Omental fat pad (tissue), 4 donors: ENCODE results near the gene LDLRAD3. TPM values are rescaled to one million over a fixed set of nuclear protein-coding genes. Genes with fewer than 3 reads are reported as not detected.
"Not testable (repeated sequence)": the region's sequence is repeated elsewhere in the genome, so short reads cannot be mapped to it uniquely, and the experiment has no call there.

Source experiments
- ATAC-seq: fragments of 150-250 bp; one replicate; pipeline ENCODE4 v1.9.1; 2016; ENCODE audit warnings: mild to moderate bottlenecking, moderate library complexity; ENCODE audit not compliant: low FRiP score
- DNase-seq: peaks from one replicate; pipeline ENCODE4 v3.0.0-alpha.2; 2019; ENCODE audit warnings: low spot score
- CTCF ChIP-seq, 3 donors: fragments of 450-650 bp; IDR thresholded peaks; one replicate each; pipeline ENCODE4 v1.5.1; 2016 to 2017; ENCODE audit warnings: antibody characterized with exemption in 3 of 3, mild to moderate bottlenecking in 3 of 3, moderate library complexity in 2 of 3
- total RNA-seq, 4 donors: library from RNA; depleted of rRNA; stranded (reverse); fragments of >200 nt; gene quantifications; one replicate each; pipeline ENCODE4 v1.1.0, GENCODE V29; 2016

Gene LDLRAD3
- total RNA-seq, 4 donors from 2014 or later = 15.6 to 70.2 (median 25.7) TPM

GRCh38 chr11:35907648-35908431 is 36.0 kb upstream of the LDLRAD3 start:
- ATAC-seq = no peak
- TF ChIP-seq CTCF (IDR thresholded peaks at IDR 0.05) = no peak
- DNase-seq = no peak

DNA sequence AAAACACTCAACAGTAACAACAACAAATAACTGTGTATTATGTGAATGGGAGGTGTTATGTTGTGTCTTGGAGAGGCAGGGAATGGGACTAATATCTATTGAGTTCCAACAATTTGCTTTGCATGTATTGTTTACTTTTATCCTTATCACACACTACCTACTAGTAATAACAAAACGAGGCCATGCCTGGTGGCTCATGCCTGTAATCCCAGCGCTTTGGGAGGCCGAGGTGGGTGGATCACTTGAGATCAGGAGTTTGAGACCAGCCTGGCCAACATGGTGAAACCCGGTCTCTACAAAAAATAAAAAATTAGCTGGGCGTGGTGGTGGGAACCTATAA is 35.5 kb upstream of the LDLRAD3 start:
- ATAC-seq, DNase-seq: not testable (repeated sequence)

GRCh38 chr11:35909511-35910265 is 34.2 kb upstream of the LDLRAD3 start:
- DNase-seq = no peak
- no peak for ATAC-seq
- no peak for TF ChIP-seq CTCF (IDR thresholded peaks at IDR 0.05)

DNA sequence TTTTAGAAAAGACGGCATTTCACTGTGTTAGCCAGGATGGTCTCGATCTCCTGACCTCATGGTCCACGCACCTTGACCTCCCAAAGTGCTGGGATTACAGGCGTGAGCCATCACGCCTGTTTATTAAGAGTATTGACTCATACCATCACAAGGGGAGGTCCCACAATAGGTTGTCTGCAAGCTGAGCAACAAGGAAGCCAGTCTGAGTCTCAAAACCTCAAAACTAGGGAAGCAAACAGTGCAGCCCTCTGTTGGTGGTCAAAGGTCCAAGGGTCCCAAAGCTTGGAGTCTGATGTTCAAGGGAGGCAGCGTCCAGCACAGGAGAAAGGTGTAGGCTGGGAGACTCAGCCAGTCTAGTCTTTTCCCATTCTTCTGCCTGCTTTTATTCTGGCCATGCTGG is 32.8 kb upstream of the LDLRAD3 start:
- TF ChIP-seq CTCF (IDR thresholded peaks at IDR 0.05) = no peak
- no peak for DNase-seq
- no peak for ATAC-seq

DNA sequence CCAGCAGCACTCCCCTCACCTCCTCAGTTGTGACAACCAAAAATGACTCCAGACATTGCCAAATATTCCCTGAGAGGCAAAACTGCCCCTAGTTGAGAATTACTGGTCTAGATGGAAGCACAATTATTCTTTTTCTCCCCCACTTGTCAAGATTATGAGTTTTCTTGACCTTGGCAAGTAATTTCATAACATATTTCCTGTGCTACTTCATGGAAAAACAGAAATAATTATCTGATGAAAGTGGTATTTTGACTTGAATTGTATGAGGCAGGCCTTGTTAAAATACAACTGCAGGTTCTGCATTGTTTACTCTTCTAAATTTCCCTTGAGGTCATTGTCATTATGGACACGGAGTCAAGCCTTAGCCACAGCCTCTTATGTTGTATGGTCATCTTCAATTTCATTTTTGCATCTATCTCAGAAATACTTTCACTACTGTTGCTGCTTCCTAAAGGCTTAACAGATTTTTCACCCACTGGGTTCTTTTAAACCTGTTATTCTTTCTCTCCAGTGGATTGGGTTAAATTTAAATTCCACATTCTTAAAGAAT is 32.2 kb upstream of the LDLRAD3 start:
- DNase-seq = no peak
- ATAC-seq = no peak
- no peak for TF ChIP-seq CTCF (IDR thresholded peaks at IDR 0.05)

- not testable (repeated sequence) for DNase-seq, ATAC-seq
These were observed 31.4 kb upstream of the LDLRAD3 start for GRCh38 chr11:35912436-35912835.

- no peak for ATAC-seq
- no peak for TF ChIP-seq CTCF (IDR thresholded peaks at IDR 0.05)
- no peak for DNase-seq
These were observed 30.8 kb upstream of the LDLRAD3 start for GRCh38 chr11:35912883-35913624.
